Kidney (tissue), 14 donors: ENCODE results near the gene HMGB2. TPM values are rescaled to one million over a fixed set of nuclear protein-coding genes. Genes with fewer than 3 reads are reported as not detected.

Experiments used
- DNase-seq, 5 donors: peaks; one replicate each; pipeline ENCODE4 v3.0.0-alpha.2; 2013 to 2020
- FAIRE-seq: peaks from 2 replicates; lab custom pipeline; 2012; peaks lifted over from hg19 to GRCh38; lab: Jason Lieb, UNC
- H3K27ac ChIP-seq, 2 donors: one replicate each; pipeline ENCODE4 v1.7.0; 2013; ENCODE audit warnings: low read depth in 2 of 2, low read length in 2 of 2, inconsistent platforms in 1 of 2
- H3K27me3 ChIP-seq: one replicate; pipeline ENCODE4 v1.7.1; 2013; ENCODE audit warnings: low read length, inconsistent platforms; ENCODE audit not compliant: control insufficient read depth, insufficient read depth
- H3K36me3 ChIP-seq, 3 donors: one replicate each; pipeline versions ENCODE4 v1.7.0 to v1.7.1; 2013; ENCODE audit warnings: low read length in 3 of 3, control low read depth in 1 of 3, inconsistent platforms in 1 of 3; ENCODE audit not compliant: insufficient read depth in 3 of 3, control insufficient read depth in 2 of 3
- H3K4me1 ChIP-seq, 3 donors: one replicate each; pipeline versions ENCODE4 v1.7.0 to v1.7.1; 2013; ENCODE audit warnings: low read length in 3 of 3, inconsistent platforms in 1 of 3, low read depth in 1 of 3; ENCODE audit not compliant: control insufficient read depth in 2 of 3, insufficient read depth in 2 of 3
- H3K4me3 ChIP-seq, 3 donors: one replicate each; pipeline versions ENCODE4 v1.7.0 to v1.8.1; 2013; ENCODE audit warnings: low read length in 3 of 3, control low read depth in 1 of 3, inconsistent platforms in 1 of 3
- H3K9ac ChIP-seq, 3 donors: one replicate each; pipeline versions ENCODE4 v1.7.0 to v1.7.1; 2013; ENCODE audit warnings: low read length in 3 of 3, control low read depth in 1 of 3, inconsistent platforms in 1 of 3
- H3K9me3 ChIP-seq, 3 donors: one replicate each; pipeline versions ENCODE4 v1.7.0 to v1.7.1; 2013; ENCODE audit warnings: low read length in 3 of 3, control low read depth in 1 of 3, inconsistent platforms in 1 of 3; ENCODE audit not compliant: control insufficient read depth in 2 of 3, insufficient read depth in 1 of 3
- CTCF ChIP-seq: IDR thresholded peaks from 3 replicates; pipeline ENCODE4 v1.5.1; 2012; ENCODE audit warnings: mild to moderate bottlenecking, moderate library complexity, borderline replicate concordance; ENCODE audit not compliant: insufficient read depth; ENCODE audit errors: extremely low read depth
- intact Hi-C: fragments of 100-400 bp; cut with DNase I; formaldehyde crosslinking; loops from one replicate; pipeline ENCODE4 v1.11.1; 2022
- polyA plus RNA-seq: library from polyadenylated mRNA; stranded (reverse); fragments of 350-450 nt; fragmentation: Illumina TruSeq; extraction: RNeasy Lipid Tissue Mini Kit (QIAGEN cat#74804); gene quantifications from one replicate; pipeline ENCODE4 v1.2.3, GENCODE V29; 2014; ENCODE audit warnings: low read depth, low replicate concordance; ENCODE audit not compliant: insufficient read depth
- total RNA-seq: library from RNA; stranded (reverse); fragmentation: NEBNext Ultra II Directional; extraction: Animal tissue kit (Norgen Biotek cat#: 25700); gene quantifications from one replicate; pipeline ENCODE4 v1.2.1, GENCODE V29; 2021
- donor health status: control.
- donor health status: control.
- donor health status: control.
- donor health status: control.
- donor health status: control.
- donor health status: DM: yes; HTN: yes; CAD: no.
- donor health status: Normal renal cell carcinoma (clear cell type).

Gene HMGB2
- total and polyA plus RNA-seq, 2 donors from 2014 or later = 41.8 to 76.8 TPM

DNA sequence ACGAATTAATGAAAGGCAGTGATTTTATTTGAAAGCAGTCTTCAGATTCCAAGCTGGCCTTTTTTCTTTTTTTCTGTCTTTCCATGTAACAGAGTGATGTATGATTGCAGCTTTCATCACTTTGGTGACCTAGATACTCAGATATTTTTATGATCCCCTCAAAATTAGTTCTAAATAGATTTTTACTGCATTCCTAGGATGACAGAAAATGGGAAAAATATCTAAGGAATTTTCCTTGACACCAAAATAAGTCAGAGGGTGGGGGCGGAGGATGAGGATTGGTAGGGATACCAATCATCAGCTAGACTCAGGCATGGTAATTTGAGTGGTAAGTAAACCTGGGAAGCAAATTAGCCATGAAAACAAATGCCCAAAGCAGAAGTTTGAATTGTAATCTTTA, 11.9 kb upstream of the HMGB2 start:
- intact Hi-C loops = no loop called here
- TF ChIP-seq CTCF = no peak
- FAIRE-seq = no peak

GRCh38 chr4:173345648-173346047, 11.5 kb upstream of the HMGB2 start:
- Histone ChIP-seq H3K4me3 (no peak overlapping the region), H3K4me1 (no peaks in the 10 kb centered on the region), H3K27ac (no peak overlapping the region), H3K27me3 (no peaks in the 10 kb centered on the region), H3K9me3 (no peaks in the 10 kb centered on the region), H3K9ac (no peak overlapping the region), H3K36me3 (no peaks in the 10 kb centered on the region)
- TF ChIP-seq CTCF = no peak
- intact Hi-C loops = no loop called here
- DNase-seq = no peak
- no peak for FAIRE-seq

More for the DNA sequence above, 11.9 kb upstream of the HMGB2 start:
- no peaks in the 10 kb centered on the region for H3K4me1 ChIP-seq
- no peak for DNase-seq
- no peaks in the 10 kb centered on the region for H3K9me3 ChIP-seq
- no peak overlapping the region for H3K27ac ChIP-seq
- H3K36me3 ChIP-seq = no peaks in the 10 kb centered on the region
- no peaks in the 10 kb centered on the region for H3K27me3 ChIP-seq
- no peak overlapping the region for H3K4me3 ChIP-seq
- no peak overlapping the region for H3K9ac ChIP-seq

GRCh38 chr4:173343832-173344397, 9.8 kb upstream of the HMGB2 start:
- H3K9ac ChIP-seq = no peak overlapping the region
- H3K27me3 ChIP-seq = no peaks in the 10 kb centered on the region
- no peak overlapping the region for H3K4me3 ChIP-seq
- H3K27ac ChIP-seq = no peak overlapping the region
- DNase-seq = no peak
- no peaks in the 10 kb centered on the region for H3K36me3 ChIP-seq
- no peak for TF ChIP-seq CTCF
- no peak for FAIRE-seq
- intact Hi-C loops = no loop called here
- H3K9me3 ChIP-seq = no peaks in the 10 kb centered on the region
- no peaks in the 10 kb centered on the region for H3K4me1 ChIP-seq

GRCh38 chr4:173337463-173337862, 3.3 kb upstream of the HMGB2 start:
- intact Hi-C loops = no loop called here
- no peak for TF ChIP-seq CTCF
- H3K27ac ChIP-seq = no peak overlapping the region
- DNase-seq (no peak), FAIRE-seq (no peak)
- no peak overlapping the region for H3K4me3 ChIP-seq
- H3K36me3 ChIP-seq = no peaks in the 10 kb centered on the region
- no peaks in the 10 kb centered on the region for H3K27me3 ChIP-seq
- H3K4me1 ChIP-seq = peaks cover 0 to 7% (median 0%) of the 10 kb centered on the region in 3 donors
- H3K9me3 ChIP-seq = no peaks in the 10 kb centered on the region
- H3K9ac ChIP-seq = no peak overlapping the region
